Endodermal cell (in vitro differentiated cells): Measurements from ENCODE around the gene TARDBP. TPM values are rescaled to one million over a fixed set of nuclear protein-coding genes. Genes with fewer than 3 reads are reported as not detected.
"Not testable (repeated sequence)": the region's sequence is repeated elsewhere in the genome, so short reads cannot be mapped to it uniquely, and the experiment has no call there.

Experiments used
- DNase-seq: peaks from one replicate; pipeline ENCODE4 v3.0.0-alpha.2; 2017
- H3K27ac ChIP-seq: 2 replicates; pipeline ENCODE4 v1.5.1; 2013; ENCODE audit warnings: mild to moderate bottlenecking, low read depth, low read length, moderate library complexity
- H3K27me3 ChIP-seq: 2 replicates; pipeline ENCODE4 v1.6.1; 2013; ENCODE audit warnings: mild to moderate bottlenecking, low read length, moderate library complexity; ENCODE audit not compliant: insufficient read depth, control insufficient read depth, poor library complexity, severe bottlenecking
- H3K36me3 ChIP-seq: 2 replicates; pipeline ENCODE4 v1.7.0; 2013; ENCODE audit warnings: mild to moderate bottlenecking, low read length, moderate library complexity; ENCODE audit not compliant: control insufficient read depth, insufficient read depth
- H3K4me1 ChIP-seq: one replicate; pipeline ENCODE4 v1.7.0; 2013; ENCODE audit warnings: low read length; ENCODE audit not compliant: control insufficient read depth, insufficient read depth
- H3K4me3 ChIP-seq: 2 replicates; pipeline ENCODE4 v1.5.1; 2013; ENCODE audit warnings: mild to moderate bottlenecking, low read length, moderate library complexity
- H3K9ac ChIP-seq: 2 replicates; pipeline ENCODE4 v1.6.1; 2013; ENCODE audit warnings: mild to moderate bottlenecking, low read length, moderate library complexity; ENCODE audit not compliant: poor library complexity, severe bottlenecking; ENCODE audit errors: extremely low read depth
- H3K9me3 ChIP-seq: 2 replicates; pipeline ENCODE4 v1.6.1; 2013; ENCODE audit warnings: mild to moderate bottlenecking, low read length, moderate library complexity; ENCODE audit not compliant: control insufficient read depth
- H3K27ac Mint-ChIP-seq: 2 replicates; pipeline ENCODE4 v1.8.0; 2020; ENCODE audit warnings: mixed read lengths
- H3K27me3 Mint-ChIP-seq: 2 replicates; pipeline ENCODE4 v1.8.0; 2021; ENCODE audit warnings: mild to moderate bottlenecking, mixed read lengths; ENCODE audit not compliant: insufficient read depth
- H3K36me3 Mint-ChIP-seq: 2 replicates; pipeline ENCODE4 v1.8.0; 2020; ENCODE audit warnings: low read depth, mixed read lengths
- H3K4me1 Mint-ChIP-seq: 2 replicates; pipeline ENCODE4 v1.8.0; 2020; ENCODE audit warnings: mixed read lengths
- H3K4me3 Mint-ChIP-seq: 2 replicates; pipeline ENCODE4 v1.8.0; 2020; ENCODE audit warnings: mild to moderate bottlenecking, moderate library complexity, mixed read lengths
- H3K9me3 Mint-ChIP-seq: 2 replicates; pipeline ENCODE4 v1.8.0; 2020; ENCODE audit warnings: mild to moderate bottlenecking, mixed read lengths
- WGBS, 2 experiments: methylation state at CpG; one replicate each; pipeline versions ENCODE4 v1.1.5 to v1.1.7; 2013; ENCODE audit warnings: missing lambda C conversion rate in 2 of 2, mixed read lengths in 1 of 2; ENCODE audit not compliant: insufficient coverage in 1 of 2, insufficient read length in 1 of 2; 5-methylcytosine and 5-hydroxymethylcytosine counted together
- total RNA-seq, 2 donors: library from RNA; stranded (reverse); fragmentation: NEBNext Ultra II Directional in 1 of 2; extraction: Animal tissue kit (Norgen Biotek cat#: 25700) in 1 of 2; gene quantifications; 2 replicates in 1 of 2; 3 replicates in 1 of 2; pipeline ENCODE4 v1.2.1, GENCODE V29; 2021
- TF ChIP-seq, protein P1 (sequence below): fragments of 200-600 bp; sonication (generic); conservative IDR thresholded peaks from 2 replicates; pipeline ENCODE4 v1.5.0; 2021; ENCODE audit warnings: antibody characterized with exemption, mild to moderate bottlenecking

TARDBP gene
- total RNA-seq, 2 donors from 2014 or later, result 203 to 216 TPM

DNA sequence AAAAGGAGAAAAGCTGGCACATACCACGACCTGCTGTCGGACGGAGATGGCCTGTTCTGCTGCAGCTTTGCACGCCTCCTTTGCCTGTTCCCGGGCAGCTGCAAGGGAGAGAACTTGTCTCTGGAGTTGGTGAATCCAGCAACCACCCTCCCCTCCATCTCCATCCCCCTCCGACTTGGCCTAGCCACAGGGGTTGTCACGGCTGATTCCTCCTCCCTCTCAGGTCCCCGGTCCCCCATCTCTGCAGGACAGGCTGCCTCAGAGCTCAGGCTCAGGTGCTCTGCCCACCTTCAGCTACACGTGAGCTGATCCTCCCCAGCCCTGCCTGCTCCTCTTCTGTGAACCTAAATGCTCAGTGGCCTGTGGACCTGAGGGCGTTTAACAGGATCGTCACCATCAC lies 58.4 kb downstream of the TARDBP start:
- no peaks in the 10 kb centered on the region for H3K27me3 ChIP-seq
- H3K4me3 ChIP-seq, result no peak overlapping the region
- 93 to 94% methylated on average over 11 of the region's 11 CpGs for WGBS, 2 experiments
- H3K9ac ChIP-seq, result no peak overlapping the region
- Mint-ChIP-seq H3K27me3 (no peaks in the 10 kb centered on the region), H3K36me3 (peaks cover 76% of the 10 kb centered on the region), H3K4me1 (no peaks in the 10 kb centered on the region), H3K4me3 (no peak overlapping the region), H3K27ac (no peak overlapping the region), H3K9me3 (no peaks in the 10 kb centered on the region)
- no peak for DNase-seq
- H3K27ac ChIP-seq, result no peak overlapping the region
- TF ChIP-seq, protein P1, sequence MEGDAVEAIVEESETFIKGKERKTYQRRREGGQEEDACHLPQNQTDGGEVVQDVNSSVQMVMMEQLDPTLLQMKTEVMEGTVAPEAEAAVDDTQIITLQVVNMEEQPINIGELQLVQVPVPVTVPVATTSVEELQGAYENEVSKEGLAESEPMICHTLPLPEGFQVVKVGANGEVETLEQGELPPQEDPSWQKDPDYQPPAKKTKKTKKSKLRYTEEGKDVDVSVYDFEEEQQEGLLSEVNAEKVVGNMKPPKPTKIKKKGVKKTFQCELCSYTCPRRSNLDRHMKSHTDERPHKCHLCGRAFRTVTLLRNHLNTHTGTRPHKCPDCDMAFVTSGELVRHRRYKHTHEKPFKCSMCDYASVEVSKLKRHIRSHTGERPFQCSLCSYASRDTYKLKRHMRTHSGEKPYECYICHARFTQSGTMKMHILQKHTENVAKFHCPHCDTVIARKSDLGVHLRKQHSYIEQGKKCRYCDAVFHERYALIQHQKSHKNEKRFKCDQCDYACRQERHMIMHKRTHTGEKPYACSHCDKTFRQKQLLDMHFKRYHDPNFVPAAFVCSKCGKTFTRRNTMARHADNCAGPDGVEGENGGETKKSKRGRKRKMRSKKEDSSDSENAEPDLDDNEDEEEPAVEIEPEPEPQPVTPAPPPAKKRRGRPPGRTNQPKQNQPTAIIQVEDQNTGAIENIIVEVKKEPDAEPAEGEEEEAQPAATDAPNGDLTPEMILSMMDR, result no peak
- no peaks in the 10 kb centered on the region for H3K4me1 ChIP-seq
- H3K36me3 ChIP-seq, result peaks cover 90% of the 10 kb centered on the region
- no peaks in the 10 kb centered on the region for H3K9me3 ChIP-seq

DNA sequence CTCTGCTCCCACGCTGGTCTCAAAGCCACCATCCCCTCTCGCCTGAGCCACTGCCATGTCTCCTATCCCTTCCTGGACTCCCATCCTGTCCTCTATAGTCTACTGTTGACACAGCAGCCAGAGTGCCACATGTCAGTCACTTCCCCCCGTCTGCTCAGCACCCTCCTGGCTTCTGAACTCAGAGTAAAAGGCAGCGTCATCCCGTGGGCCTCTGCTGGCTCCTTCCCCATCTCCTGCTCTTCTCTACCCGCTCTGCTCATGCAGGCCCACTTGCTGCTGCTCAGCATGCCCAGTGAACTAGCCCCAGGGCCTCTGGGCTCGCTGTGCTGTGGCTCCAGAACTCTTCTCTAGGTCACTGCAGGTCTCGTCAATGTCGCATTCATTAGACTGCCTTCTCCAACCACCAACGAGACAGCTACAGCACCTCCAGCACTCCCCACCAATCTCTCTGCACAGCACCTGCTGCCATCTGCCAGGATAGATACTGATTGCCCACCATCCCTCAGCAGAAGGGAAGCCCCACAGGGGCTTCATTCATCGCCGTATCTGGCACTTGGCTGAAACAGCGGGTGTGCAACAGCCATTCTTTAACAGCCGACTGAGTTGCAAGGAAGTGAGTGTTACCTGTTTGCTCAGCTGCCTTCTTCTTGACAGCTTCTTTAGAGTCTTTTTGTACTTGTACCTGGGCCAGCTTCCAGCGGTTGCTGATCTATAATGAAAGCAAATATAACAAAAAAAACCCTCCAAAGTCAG lies 59.2 kb downstream of the TARDBP start:
- WGBS, 2 experiments, result 88 to 89% methylated on average over 9 to 15 of the region's 15 CpGs
- Mint-ChIP-seq H3K9me3 (no peaks in the 10 kb centered on the region), H3K27ac (no peak overlapping the region), H3K36me3 (peaks cover 78% of the 10 kb centered on the region), H3K4me3 (no peak overlapping the region), H3K27me3 (no peaks in the 10 kb centered on the region), H3K4me1 (no peaks in the 10 kb centered on the region)
- DNase-seq, result no peak
- no peaks in the 10 kb centered on the region for H3K9me3 ChIP-seq
- TF ChIP-seq, protein P1, result no peak
- H3K36me3 ChIP-seq, result peaks cover 89% of the 10 kb centered on the region
- no peak overlapping the region for H3K9ac ChIP-seq
- no peak overlapping the region for H3K4me3 ChIP-seq
- no peaks in the 10 kb centered on the region for H3K4me1 ChIP-seq
- no peaks in the 10 kb centered on the region for H3K27me3 ChIP-seq
- no peak overlapping the region for H3K27ac ChIP-seq

DNA sequence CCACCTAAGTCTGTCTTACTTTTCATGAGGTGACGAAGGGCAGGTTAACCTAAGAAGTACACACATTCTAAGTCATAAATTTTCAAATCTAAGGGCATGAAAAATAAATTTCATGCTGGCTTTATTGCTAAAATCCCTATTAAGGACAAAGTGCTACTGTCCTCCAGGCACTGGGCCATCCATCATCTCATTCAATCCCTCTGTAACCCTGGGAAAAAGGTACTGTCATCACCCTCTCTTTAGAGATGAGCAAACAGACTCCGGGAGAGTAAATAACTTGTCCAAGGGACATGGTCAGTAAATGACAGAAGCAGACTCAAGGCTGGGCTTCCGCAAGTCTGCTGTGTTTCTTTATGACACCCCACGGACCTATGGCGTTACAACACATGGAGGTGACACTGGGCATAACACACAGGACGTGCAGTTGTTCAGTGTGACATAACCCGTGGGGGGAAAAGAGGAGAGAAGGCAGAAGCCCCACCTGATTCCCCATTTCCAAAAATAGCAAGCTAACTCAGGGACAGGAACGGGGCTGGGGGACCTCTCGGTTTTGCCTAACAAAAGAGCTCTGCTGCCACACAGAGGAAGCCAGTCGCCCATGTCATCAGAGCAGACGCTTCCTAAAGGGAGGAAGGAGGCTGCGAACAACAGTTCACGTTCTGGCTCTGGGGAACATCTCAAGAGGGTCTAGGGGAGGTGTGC lies 59.9 kb downstream of the TARDBP start:
- Mint-ChIP-seq H3K36me3 (peaks cover 79% of the 10 kb centered on the region), H3K4me3 (no peak overlapping the region), H3K4me1 (no peaks in the 10 kb centered on the region), H3K27ac (peak overlapping the region; percentile 44), H3K9me3 (no peaks in the 10 kb centered on the region), H3K27me3 (no peaks in the 10 kb centered on the region)
- H3K27me3 ChIP-seq, result no peaks in the 10 kb centered on the region
- peak overlapping the region; percentile 6 for H3K27ac ChIP-seq
- no peak overlapping the region for H3K4me3 ChIP-seq
- H3K9me3 ChIP-seq, result no peaks in the 10 kb centered on the region
- no peak for DNase-seq
- TF ChIP-seq, protein P1, result no peak
- H3K4me1 ChIP-seq, result no peaks in the 10 kb centered on the region
- 84 to 85% methylated on average over 10 to 13 of the region's 13 CpGs for WGBS, 2 experiments
- H3K9ac ChIP-seq, result no peak overlapping the region
- H3K36me3 ChIP-seq, result peaks cover 92% of the 10 kb centered on the region

DNA sequence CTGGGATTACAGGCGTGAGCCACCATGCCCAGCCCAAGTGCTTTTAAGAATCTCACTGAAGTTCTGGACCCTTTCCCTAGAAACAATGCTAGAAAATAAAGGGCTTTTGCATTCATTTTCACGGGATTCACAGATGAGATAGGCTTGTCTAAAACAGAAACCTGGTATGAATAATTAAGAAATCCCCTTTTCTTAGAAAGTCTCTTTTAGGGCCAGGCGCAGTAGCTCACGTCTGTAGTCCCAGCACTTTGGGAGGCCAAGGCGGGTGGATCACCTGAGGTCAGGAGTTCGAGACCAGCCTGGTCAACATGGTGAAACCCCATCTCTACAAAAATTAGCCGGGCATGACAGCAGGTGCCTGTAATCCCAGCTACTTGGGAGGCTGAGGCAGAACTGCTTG lies 60.9 kb downstream of the TARDBP start:
- not testable (repeated sequence) for H3K4me3 ChIP-seq, H3K27me3 ChIP-seq, H3K9me3 ChIP-seq, H3K4me3 Mint-ChIP-seq, H3K4me1 ChIP-seq, H3K27ac Mint-ChIP-seq, H3K27ac ChIP-seq, H3K9me3 Mint-ChIP-seq, DNase-seq, H3K9ac ChIP-seq, H3K4me1 Mint-ChIP-seq, H3K27me3 Mint-ChIP-seq
- peaks cover 76% of the 10 kb centered on the region for H3K36me3 Mint-ChIP-seq
- WGBS, 2 experiments, result 93 to 96% methylated on average over 5 to 7 of the region's 7 CpGs
- peaks cover 90% of the 10 kb centered on the region for H3K36me3 ChIP-seq
